ENCODE data around the gene LRCH2. TPM values are rescaled to one million over a fixed set of nuclear protein-coding genes. Genes with fewer than 3 reads are reported as not detected.

LRCH2 gene
- total RNA-seq, 1 donor = 2.5 TPM

- no peak for TF ChIP-seq CTCF (IDR thresholded peaks at IDR 0.05; ENCODE audit: extremely low read depth, low read depth, low read length)
- peak; percentile 69 for DNase-seq (ENCODE audit: insufficient read length, low spot score, missing footprints)
- no peak overlapping the region for H3K4me2 ChIP-seq (ENCODE audit: insufficient read depth, low read length)
- peaks cover 37% of the 10 kb centered on the region for H3K27me3 ChIP-seq (ENCODE audit: insufficient read depth, low read length)
- H3K9me3 ChIP-seq (ENCODE audit: low read depth, low read length) = no peaks in the 10 kb centered on the region
- H3K4me1 ChIP-seq (ENCODE audit: insufficient read depth, low read length) = no peaks in the 10 kb centered on the region
- H3K4me3 ChIP-seq (ENCODE audit: insufficient read depth, low read length) = no peak overlapping the region
- no peak overlapping the region for H3K27ac ChIP-seq (ENCODE audit: low read depth, low read length)
- no peaks in the 10 kb centered on the region for H4K20me1 ChIP-seq (ENCODE audit: insufficient read depth, low read length)
- no peaks in the 10 kb centered on the region for H3K79me2 ChIP-seq (ENCODE audit: insufficient read depth, low read length)
- no peak overlapping the region for H2AFZ ChIP-seq (ENCODE audit: low read length)
- H3K36me3 ChIP-seq (ENCODE audit: insufficient read depth, low read length) = no peaks in the 10 kb centered on the region
Observed at GRCh38 chrX:115237056-115237455, 3.2 kb upstream of the LRCH2 start.

- H3K79me2 ChIP-seq (ENCODE audit: insufficient read depth, low read length) = no peaks in the 10 kb centered on the region
- peaks cover 37% of the 10 kb centered on the region for H3K27me3 ChIP-seq (ENCODE audit: insufficient read depth, low read length)
- H3K9me3 ChIP-seq (ENCODE audit: low read depth, low read length) = no peaks in the 10 kb centered on the region
- H3K36me3 ChIP-seq (ENCODE audit: insufficient read depth, low read length) = no peaks in the 10 kb centered on the region
- H3K4me2 ChIP-seq (ENCODE audit: insufficient read depth, low read length) = no peak overlapping the region
- H3K27ac ChIP-seq (ENCODE audit: low read depth, low read length) = no peak overlapping the region
- no peak overlapping the region for H3K4me3 ChIP-seq (ENCODE audit: insufficient read depth, low read length)
- no peak overlapping the region for H2AFZ ChIP-seq (ENCODE audit: low read length)
- H3K4me1 ChIP-seq (ENCODE audit: insufficient read depth, low read length) = no peaks in the 10 kb centered on the region
- no peaks in the 10 kb centered on the region for H4K20me1 ChIP-seq (ENCODE audit: insufficient read depth, low read length)
- DNase-seq (ENCODE audit: insufficient read length, low spot score, missing footprints) = no peak
- no peak for TF ChIP-seq CTCF (IDR thresholded peaks at IDR 0.05; ENCODE audit: extremely low read depth, low read depth, low read length)
Observed at GRCh38 chrX:115236560-115236959, 2.7 kb upstream of the LRCH2 start.

- Histone ChIP-seq H3K4me2 (ENCODE audit: insufficient read depth, low read length) (peak overlapping the region; percentile 73), H2AFZ (ENCODE audit: low read length) (peak overlapping the region; percentile 79), H3K79me2 (ENCODE audit: insufficient read depth, low read length) (no peaks in the 10 kb centered on the region), H3K27me3 (ENCODE audit: insufficient read depth, low read length) (peaks cover 39% of the 10 kb centered on the region), H3K27ac (ENCODE audit: low read depth, low read length) (no peak overlapping the region), H4K20me1 (ENCODE audit: insufficient read depth, low read length) (no peaks in the 10 kb centered on the region), H3K36me3 (ENCODE audit: insufficient read depth, low read length) (no peaks in the 10 kb centered on the region), H3K4me3 (ENCODE audit: insufficient read depth, low read length) (peak overlapping the region; percentile 73), H3K9me3 (ENCODE audit: low read depth, low read length) (no peaks in the 10 kb centered on the region), H3K4me1 (ENCODE audit: insufficient read depth, low read length) (no peaks in the 10 kb centered on the region)
- TF ChIP-seq CTCF (IDR thresholded peaks at IDR 0.05; ENCODE audit: extremely low read depth, low read depth, low read length) = no peak
- DNase-seq (ENCODE audit: insufficient read length, low spot score, missing footprints) = no peak
Observed at GRCh38 chrX:115234461-115234860, 565 bp upstream of the LRCH2 start.

GRCh38 chrX:115232933-115233496, 881 bp downstream of the LRCH2 start:
- Histone ChIP-seq H4K20me1 (ENCODE audit: insufficient read depth, low read length) (no peaks in the 10 kb centered on the region), H3K27ac (ENCODE audit: low read depth, low read length) (no peak overlapping the region), H3K4me1 (ENCODE audit: insufficient read depth, low read length) (no peaks in the 10 kb centered on the region), H3K4me2 (ENCODE audit: insufficient read depth, low read length) (peak overlapping the region; percentile 73), H3K4me3 (ENCODE audit: insufficient read depth, low read length) (peak overlapping the region; percentile 73), H3K27me3 (ENCODE audit: insufficient read depth, low read length) (peaks cover 34% of the 10 kb centered on the region), H3K36me3 (ENCODE audit: insufficient read depth, low read length) (no peaks in the 10 kb centered on the region), H2AFZ (ENCODE audit: low read length) (peak overlapping the region; percentile 86), H3K79me2 (ENCODE audit: insufficient read depth, low read length) (no peaks in the 10 kb centered on the region), H3K9me3 (ENCODE audit: low read depth, low read length) (no peaks in the 10 kb centered on the region)
- no peak for DNase-seq (ENCODE audit: insufficient read length, low spot score, missing footprints)
- TF ChIP-seq CTCF (IDR thresholded peaks at IDR 0.05; ENCODE audit: extremely low read depth, low read depth, low read length) = no peak
